HuH-7.5 (cell line): Measurements from ENCODE around the gene OR9Q2.
"Not testable (repeated sequence)": the region's sequence is repeated elsewhere in the genome, so short reads cannot be mapped to it uniquely, and the experiment has no call there.

Experiments used
- DNase-seq: peaks from one replicate; pipeline ENCODE4 v3.0.0; 2011; ENCODE audit warnings: low spot score

OR9Q2 gene, protein sequence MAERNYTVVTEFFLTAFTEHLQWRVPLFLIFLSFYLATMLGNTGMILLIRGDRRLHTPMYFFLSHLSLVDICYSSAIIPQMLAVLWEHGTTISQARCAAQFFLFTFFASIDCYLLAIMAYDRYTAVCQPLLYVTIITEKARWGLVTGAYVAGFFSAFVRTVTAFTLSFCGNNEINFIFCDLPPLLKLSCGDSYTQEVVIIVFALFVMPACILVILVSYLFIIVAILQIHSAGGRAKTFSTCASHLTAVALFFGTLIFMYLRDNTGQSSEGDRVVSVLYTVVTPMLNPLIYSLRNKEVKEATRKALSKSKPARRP

DNA sequence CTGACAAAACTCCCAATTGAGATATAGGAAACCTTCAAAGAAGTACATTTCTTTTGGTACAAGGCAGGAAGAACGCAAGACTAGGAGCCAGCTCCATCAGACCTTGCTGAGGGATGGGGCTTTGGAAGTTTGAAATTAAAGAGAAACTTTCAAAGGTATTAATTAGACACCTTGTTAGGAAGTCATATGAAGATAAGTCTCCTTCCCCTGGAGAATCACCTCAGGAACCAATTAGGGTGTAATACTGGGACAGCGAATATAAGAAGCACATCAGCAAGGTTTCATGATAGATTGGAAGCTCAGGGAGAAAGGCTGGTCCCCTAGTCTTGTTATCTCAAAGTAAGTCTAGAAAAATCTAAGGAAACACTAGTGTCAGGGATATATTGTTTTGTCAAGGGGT, at the start of gene OR9Q2:
Gene OR9Q2, plus strand, starts transcription at position 301 of the 400 bp plus-strand sequence. CDS start 1,421 bp downstream, outside the sequence.
- DNase-seq = no peak

DNA sequence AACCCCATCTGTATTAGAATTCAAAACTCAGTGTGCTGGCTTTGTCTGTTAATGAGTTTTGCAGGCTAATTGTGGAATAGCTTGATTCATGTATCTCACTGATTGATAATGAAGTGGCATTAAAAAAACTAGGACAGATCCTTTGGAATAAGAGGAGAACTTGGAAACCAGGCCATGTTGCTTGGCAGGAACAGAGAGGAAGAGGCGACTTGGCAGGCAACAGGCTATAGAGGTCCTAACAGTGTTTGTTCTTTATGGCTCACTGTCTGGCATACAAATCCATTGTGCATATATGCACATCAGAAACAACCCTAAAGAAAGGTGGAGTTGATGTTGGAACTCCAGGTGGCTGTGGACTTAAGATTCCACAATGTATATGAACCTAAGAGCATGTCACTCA, 46.1 kb upstream of the OR9Q2 start:
- DNase-seq = no peak

DNA sequence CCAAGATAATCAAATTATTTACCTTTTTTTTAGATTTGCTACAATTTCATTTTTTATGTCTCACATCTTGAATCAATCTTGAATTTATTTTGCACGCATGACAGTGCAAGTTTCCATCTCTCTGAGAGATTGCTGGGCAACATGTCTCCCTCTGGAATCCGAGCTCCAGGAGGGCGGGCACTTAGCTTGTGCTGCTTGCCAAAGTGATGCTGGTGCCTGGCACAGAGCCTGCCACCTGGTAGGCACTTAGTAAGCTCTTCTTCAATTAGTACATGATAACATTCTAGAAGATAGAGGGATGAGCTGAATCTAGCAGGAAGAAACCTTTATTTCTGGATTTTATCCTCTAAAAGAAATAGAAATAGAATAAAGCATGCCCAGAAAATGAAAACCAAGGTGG, 36.1 kb upstream of the OR9Q2 start:
- no peak for DNase-seq

DNA sequence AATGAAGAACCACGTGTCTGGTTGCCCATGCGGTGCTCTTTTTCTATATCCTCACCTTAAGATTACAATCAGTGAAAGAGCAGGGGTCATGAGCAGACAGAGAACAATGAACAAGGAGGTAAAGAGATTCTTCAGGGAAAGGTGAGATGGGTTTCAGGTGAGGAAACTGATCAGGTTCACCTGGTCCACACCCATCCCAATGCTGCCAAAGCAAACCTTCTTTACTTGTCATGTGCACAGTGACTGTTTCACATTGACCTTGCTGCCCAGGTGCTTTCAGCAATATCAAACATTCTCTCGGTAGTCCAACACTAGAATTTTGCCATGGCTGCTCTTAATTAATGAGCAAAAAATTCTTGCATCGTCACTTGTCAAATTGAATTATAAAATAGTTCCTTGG, 24.5 kb upstream of the OR9Q2 start:
- DNase-seq = no peak

DNA sequence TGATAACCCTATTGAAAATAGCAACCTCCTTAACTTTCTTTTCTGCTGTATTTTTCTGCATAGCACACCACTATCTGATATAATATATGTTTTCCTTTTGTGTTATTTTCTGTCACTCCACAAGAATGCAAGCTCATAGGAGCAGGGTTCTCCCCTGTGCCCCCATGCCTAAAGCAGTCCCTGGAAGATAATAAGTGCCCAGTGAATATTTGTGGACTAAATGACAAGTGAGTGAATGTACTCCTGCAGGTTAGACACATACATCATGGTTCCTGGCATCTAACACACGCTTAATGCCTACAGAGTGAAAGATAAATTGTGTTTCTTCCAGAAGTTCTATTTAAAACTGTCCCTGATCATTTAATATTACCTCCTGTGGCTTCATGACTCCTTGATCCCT, 23.9 kb upstream of the OR9Q2 start:
- DNase-seq = no peak

DNA sequence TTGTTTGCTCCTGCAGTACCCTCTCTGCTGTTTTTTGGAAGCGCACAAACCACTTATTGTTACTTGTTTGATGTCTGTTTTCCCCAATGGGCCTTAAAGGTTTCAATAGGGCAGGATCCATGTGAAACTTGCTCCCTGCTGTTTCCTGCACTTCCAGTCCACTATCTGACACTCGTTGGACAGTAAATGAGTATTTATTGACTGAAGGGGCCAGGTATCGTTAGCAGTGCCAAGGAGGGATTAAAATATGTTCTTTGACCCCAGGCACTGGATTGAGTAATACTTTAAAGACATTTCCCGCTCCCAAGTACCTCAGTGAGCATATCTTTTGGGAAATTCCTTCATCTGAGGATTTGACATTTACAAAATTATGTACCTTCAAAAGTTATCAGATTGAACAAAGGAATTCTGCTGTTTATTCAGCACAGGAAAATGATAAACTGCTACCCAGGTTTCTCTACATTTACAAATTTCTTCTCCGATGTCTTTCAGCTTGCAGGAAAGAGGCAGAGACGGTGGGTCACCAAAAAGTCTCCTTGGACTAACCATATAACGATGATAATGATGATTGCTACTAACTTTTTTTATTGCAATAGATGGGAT, 23.3 kb upstream of the OR9Q2 start:
- DNase-seq = no peak

DNA sequence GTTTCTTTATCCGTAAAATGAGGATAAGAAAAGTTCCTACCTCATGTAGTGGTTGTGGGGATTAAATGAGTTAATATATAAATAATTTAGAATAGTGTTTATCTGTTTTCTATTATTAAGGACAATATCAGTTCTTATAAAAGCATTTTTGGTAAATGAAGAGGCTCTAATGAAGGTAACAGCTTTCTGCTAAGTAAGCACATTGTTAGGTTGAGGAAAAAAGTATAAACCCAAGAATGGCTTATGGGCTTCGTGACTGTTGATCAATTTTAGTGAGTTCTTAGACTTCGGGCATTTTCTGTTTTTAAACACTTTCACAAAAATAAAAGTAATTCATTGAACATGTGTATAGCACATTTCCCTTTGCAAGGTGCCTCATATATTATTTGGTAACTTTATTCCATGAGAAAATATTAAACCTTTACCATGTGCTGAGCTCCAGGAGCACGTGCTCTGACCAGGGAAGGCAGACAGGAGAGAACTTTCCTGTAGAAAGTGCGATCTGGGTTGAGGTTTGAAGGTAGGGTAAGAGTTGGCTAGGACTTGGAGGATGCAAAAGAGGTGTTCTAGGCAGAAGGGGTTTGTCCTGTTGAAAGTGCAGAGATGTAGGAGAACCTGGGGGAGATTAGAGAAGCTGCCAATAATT, 11.3 kb upstream of the OR9Q2 start:
- DNase-seq = no peak

DNA sequence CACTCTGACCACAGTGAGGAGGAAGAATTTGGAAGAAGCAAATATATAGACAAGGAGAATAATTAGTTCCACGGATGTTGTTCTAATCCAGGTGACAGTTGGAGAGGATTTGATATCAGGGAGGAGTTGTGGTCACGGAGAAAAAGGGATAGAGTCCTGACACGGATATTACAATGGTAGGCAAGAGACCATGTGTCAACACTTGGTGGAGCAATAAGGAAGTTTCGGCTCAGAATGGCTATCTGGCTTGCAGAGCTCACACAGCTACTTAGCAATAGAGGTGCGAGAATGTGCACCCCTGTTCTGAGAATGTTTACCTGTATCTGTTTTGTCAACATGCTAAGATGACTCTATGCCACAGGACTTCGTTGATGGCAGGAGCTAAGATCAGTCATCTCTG, 10.4 kb upstream of the OR9Q2 start:
- no peak for DNase-seq

DNA sequence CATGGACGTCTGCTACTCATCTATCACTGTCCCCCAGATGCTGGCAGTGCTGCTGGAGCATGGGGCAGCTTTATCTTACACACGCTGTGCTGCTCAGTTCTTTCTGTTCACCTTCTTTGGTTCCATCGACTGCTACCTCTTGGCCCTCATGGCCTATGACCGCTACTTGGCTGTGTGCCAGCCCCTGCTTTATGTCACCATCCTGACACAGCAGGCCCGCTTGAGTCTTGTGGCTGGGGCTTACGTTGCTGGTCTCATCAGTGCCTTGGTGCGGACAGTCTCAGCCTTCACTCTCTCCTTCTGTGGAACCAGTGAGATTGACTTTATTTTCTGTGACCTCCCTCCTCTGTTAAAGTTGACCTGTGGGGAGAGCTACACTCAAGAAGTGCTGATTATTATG, 9.2 kb upstream of the OR9Q2 start:
- DNase-seq = no peak

DNA sequence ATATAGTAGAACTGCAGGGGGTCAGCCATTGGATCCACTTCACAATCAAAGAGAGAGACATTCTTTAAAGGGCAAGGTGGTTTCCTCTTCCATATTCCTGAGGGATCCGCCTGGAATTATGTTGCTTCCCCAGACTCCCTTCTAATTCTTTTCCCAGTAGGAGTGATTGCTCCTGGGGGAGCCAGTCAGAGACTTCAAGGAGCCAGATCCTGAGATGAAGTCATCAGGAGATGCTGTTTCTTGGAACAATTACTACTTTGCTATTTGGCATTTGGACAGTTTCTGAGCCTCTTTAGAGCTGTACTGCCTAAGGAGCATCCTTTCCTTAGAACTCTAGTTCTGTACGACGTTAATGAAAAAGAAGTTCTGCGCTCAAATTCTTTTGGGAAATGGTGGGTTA, 1.9 kb upstream of the OR9Q2 start:
- DNase-seq = no peak

DNA sequence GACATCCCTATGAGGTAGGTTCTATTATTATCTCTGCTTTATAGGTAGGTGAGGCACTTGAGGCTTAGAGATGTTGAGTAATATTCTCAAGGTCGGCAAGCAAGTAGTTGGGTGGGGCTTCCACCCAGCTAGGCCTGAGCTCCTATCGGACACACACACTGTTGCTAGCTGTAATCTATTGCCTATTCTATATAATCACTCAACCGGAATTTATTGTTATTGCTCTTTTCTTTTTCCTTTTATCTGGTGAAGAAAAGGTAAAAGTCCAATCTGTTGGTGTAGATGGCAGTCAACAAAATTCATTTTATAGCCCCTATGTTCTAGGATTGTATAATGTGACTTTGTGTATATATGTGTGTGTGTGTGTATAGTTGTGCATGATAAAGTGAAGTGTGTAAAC, 3.4 kb downstream of the OR9Q2 start:
- no peak for DNase-seq

DNA sequence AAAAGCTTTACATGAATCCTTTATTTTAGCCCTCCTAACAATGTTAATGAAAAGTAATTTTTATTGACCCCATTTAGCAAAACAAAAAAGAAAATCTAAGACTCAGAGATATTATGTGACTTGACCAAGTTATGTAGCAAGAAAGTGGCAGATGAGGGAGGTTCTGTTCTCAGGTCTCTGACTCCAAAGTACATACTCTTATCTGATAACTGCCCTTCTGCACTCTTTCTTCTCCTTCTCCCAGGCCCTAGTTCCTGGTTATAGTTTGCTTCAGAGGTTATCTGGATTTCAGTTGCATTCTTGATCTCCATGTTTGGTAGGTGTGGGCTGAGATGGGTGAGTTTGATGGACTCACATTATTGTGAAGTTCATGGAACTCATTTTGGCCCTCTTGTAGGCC, 4.5 kb downstream of the OR9Q2 start:
- DNase-seq = no peak

DNA sequence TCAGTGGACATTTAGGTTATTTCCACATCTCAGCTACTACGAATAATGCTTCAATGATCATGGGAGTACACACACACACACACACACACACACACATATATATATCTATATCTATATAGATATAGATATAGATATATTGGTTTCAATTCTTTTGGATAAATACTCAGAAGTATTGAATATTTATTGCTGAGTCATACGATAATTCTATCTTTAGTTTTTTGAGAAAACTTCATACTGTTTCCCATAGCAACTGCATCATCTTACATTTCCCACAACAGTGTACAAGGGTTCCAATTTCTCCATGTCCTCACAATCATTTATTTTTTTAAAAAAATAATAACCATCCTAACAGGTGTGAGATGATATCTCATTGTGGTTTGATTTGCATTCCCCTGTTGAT, 7.1 kb downstream of the OR9Q2 start:
- DNase-seq = no peak

DNA sequence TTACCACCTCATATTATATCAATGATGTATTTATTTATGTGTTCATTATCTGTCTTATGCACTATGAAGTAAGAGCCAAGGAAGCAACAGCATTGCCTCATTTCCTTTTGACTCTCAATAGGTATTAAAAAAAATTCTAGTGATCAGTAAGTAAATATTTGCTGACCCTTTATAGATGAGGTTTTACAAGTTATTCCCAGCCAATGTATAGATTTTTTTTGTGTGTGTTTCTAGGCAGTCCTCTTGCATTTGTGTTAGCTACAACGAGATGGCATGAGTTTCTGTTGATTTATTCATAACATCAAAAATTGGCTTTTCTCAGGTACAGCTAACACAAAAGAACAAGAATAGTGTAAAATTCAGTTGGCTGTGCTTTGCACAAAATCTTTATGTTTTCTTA, 10.4 kb downstream of the OR9Q2 start:
- no peak for DNase-seq

DNA sequence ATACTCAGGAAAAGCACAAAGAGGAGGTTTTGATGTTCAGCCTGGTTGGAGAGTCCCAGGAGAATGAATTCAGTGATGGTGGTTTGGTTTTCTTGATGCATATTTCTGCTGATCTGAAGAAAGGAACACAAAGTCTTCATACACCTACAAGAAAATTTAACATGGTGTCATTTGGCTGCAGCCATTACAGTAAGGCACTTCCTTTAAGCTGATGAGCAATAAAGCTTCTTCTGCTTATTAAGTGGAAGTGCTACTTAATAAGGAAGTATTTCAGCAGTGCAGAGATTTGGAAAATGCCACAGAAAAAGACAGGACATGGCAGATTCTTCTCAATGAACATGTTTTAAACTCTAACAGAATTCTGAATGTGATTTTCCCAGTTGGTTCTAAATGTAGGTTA, 15.2 kb downstream of the OR9Q2 start, which contains the start of gene OR1S2:
Gene OR1S2, minus strand, starts transcription at position 101 of the 400 bp plus-strand sequence. Its CDS starts 0 bp downstream, at position 101.
- DNase-seq = no peak

DNA sequence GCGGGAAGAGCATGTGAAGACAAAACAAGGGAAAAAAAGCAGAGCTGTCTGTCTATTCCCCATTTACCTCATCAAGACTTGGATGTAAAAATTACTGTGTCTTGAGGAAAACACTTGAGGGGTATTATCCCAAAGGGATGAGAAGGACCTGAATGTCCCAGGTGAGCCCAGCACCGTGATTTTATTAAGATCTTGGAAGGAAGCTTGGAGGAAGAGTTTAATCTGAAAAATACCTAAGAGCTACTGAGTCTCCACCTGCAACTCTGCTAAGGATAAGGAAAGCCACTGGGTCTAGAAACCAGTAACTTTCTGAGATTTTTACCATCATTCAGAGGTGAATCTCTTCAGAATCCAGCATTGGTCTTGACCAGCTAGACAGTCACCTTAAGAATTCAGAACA, 23.6 kb downstream of the OR9Q2 start, which contains the start of gene OR1S1:
Gene OR1S1, plus strand, starts transcription at position 301 of the 400 bp plus-strand sequence.
- DNase-seq = not testable (repeated sequence)

DNA sequence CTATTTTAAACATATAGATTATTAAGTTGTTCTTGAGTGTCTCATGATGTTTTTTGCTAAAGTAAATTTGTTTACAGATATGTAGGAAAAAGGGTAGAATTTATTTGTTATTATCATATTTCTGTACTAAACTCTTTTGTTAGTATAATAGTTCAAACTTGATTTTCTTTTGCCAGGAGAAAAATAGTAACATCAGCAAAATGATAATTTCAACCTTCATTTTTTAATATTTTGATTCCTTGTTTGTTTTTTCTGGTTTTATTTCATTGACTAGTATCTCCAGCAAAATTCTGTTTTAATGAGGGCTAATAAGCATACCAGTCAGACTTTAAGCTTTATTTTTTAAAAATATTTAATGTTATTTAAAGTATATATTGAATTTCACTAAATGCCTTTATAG, 27.6 kb downstream of the OR9Q2 start:
- DNase-seq = no peak

DNA sequence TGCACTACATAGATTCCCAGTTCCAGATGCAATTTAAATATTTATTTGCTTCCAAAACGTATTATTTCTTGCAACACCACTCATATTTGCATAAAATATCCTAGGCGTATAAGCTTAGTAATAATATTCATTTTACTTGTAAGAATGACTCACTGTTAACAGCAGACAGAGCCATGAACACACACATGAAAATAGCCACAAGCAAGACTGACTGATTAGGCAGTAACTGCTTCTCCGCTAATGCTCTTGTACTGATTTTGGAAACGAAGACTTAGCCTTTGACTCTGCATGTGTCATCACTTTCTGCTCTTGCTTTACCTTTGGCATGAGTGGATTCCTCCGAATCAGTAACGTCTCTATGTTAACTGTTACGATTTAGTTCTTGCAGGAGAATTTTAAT, 33.9 kb downstream of the OR9Q2 start:
- no peak for DNase-seq

DNA sequence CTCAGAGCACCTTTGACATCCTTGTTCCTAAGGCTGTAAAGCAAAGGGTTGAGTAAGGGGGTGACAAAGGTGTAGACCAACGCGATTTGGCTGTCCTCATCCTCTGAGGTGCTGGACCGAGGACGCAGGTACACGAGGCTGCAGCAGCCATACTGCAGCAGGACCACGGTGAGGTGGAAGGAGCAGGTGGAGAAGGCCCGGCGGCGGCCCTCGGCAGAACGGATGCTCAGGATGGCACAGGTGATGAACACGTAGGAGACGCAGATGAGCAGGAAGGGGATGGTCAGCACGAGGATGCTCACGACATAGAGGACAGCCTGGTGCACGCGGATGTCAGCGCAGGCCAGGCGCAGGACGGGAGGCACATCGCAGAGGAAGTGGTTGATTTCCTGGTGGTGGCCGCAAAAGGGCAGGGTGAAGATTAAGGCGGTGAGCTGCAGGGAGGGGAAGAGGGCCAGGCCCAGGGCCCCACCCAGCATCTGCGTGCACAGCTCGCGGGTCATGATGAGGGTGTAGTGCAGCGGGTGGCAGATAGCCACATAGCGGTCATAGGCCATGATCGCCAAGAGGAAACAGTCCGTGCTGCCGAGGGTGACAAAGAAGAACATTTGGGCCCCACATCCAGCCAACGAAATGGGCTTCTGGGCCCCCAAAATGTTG, 39.2 kb downstream of the OR9Q2 start:
- DNase-seq = no peak
